Cardiac muscle cell (in vitro differentiated cells and primary cell): ENCODE measurements around the gene ARHGAP26. TPM values are rescaled to one million over a fixed set of nuclear protein-coding genes. Genes with fewer than 3 reads are reported as not detected.
A peak's percentile ranks its signal among the peaks of the same experiment; 100 is the strongest.

ENCODE experiments used
- DNase-seq, 2 donors: peaks; one replicate each; pipeline versions ENCODE4 v3.0.0 to v3.0.0-alpha.2; 2010 to 2017; ENCODE audit warnings: low read depth in 1 of 2, low spot score in 1 of 2
- H3K27ac ChIP-seq: fragments of 200-600 bp; sonication (generic); 2 replicates; pipeline ENCODE4 v1.5.1; 2016
- H3K27me3 ChIP-seq: fragments of 200-600 bp; sonication (generic); 2 replicates; pipeline ENCODE4 v1.6.0; 2016; ENCODE audit warnings: control low read depth
- H3K36me3 ChIP-seq: fragments of 200-600 bp; sonication (generic); 2 replicates; pipeline ENCODE4 v1.5.1; 2016; ENCODE audit warnings: control low read depth
- H3K4me1 ChIP-seq: fragments of 200-600 bp; sonication (generic); 2 replicates; pipeline ENCODE4 v1.8.1; 2017; ENCODE audit warnings: low read depth, mild to moderate bottlenecking, mixed run types
- H3K4me3 ChIP-seq: fragments of 200-600 bp; sonication (generic); 2 replicates; pipeline ENCODE4 v1.5.1; 2016; ENCODE audit warnings: mild to moderate bottlenecking
- H3K9me3 ChIP-seq: fragments of 200-600 bp; sonication (generic); 2 replicates; pipeline ENCODE4 v1.5.1; 2017; ENCODE audit warnings: low read depth, mild to moderate bottlenecking, control low read depth
- CTCF ChIP-seq: IDR thresholded peaks from 2 replicates; pipeline ENCODE4 v1.5.1; 2012; ENCODE audit warnings: low read depth, mild to moderate bottlenecking, low read length
- polyA plus RNA-seq: library from polyadenylated mRNA; unstranded; fragments of >200 nt; fragmentation: Nextera tagmentation; extraction: Ambion mirVana; gene quantifications from 2 replicates; pipeline ENCODE4 v1.2.1, GENCODE V29; 2016
- total RNA-seq: library from RNA; depleted of rRNA; stranded (reverse); fragments of >200 nt; gene quantifications from 2 replicates; pipeline ENCODE4 v1.2.3, GENCODE V29; 2016

ARHGAP26 gene
- total and polyA plus RNA-seq, 2 experiments from 2014 or later, result 12.7 to 16.2 TPM

DNA sequence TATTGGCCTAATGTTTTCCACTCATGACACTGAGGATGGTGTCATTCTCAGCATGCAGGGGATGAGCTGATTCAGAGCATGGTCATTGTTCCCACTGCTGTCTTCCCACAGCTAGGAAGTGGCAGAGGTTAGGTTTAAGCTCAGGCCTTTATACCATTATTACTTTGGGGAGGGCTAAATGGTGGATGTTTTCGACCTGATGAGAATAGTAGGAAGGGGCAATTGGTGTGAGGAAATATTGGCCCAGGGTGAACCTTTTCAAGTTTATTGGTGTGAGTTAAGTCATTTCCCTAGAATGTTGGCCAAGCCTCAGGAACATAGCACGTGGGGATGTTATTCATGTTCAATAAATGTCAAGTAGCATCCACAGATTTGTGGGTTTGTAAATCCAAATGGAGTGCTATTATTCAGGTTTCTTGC lies 59.6 kb downstream of the ARHGAP26 start:
- Histone ChIP-seq H3K4me1 (peaks cover 22% of the 10 kb centered on the region), H3K27me3 (no peaks in the 10 kb centered on the region), H3K27ac (no peak overlapping the region), H3K4me3 (no peak overlapping the region), H3K36me3 (no peaks in the 10 kb centered on the region), H3K9me3 (no peaks in the 10 kb centered on the region)
- peak in 1 of 2 donors; percentile 50 for DNase-seq
- TF ChIP-seq CTCF, result no peak

- Histone ChIP-seq H3K27me3 (no peaks in the 10 kb centered on the region), H3K9me3 (no peaks in the 10 kb centered on the region), H3K27ac (no peak overlapping the region), H3K4me3 (no peak overlapping the region), H3K36me3 (no peaks in the 10 kb centered on the region), H3K4me1 (peaks cover 16% of the 10 kb centered on the region)
- TF ChIP-seq CTCF, result no peak
- DNase-seq, result peak in 1 of 2 donors; percentile 46
Observed at GRCh38 chr5:142830241-142831008, 60.2 kb downstream of the ARHGAP26 start.

- no peaks in the 10 kb centered on the region for H3K9me3 ChIP-seq
- no peak for DNase-seq
Observed at GRCh38 chr5:142831009-142831383, 60.8 kb downstream of the ARHGAP26 start.

DNA sequence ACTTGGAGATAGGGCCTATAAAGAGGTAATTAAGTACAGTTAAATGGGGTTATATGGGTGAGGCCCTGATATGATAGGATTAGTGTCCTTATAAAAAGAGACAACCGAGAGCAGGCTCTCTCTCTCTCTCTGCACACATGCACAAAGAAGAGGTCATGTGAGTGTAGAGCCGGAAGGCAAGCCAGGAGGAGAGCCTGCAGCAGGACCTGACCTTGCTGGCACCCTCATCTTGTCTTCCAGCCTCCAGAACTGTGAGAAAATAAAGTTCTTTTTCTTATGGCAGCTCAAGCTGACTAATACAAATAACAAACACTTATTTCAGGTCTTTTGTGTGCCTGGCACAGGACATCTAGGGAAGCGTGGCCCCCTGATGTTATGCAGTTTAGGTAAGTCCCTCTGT lies 62.1 kb downstream of the ARHGAP26 start:
- no peak for TF ChIP-seq CTCF
- Histone ChIP-seq H3K4me3 (no peak overlapping the region), H3K4me1 (peaks cover 18% of the 10 kb centered on the region), H3K27me3 (no peaks in the 10 kb centered on the region), H3K27ac (no peak overlapping the region), H3K9me3 (no peaks in the 10 kb centered on the region), H3K36me3 (no peaks in the 10 kb centered on the region)
- no peak for DNase-seq

More at GRCh38 chr5:142831009-142831383, 60.8 kb downstream of the ARHGAP26 start:
- no peaks in the 10 kb centered on the region for H3K36me3 ChIP-seq
- no peak overlapping the region for H3K4me3 ChIP-seq
- no peak for TF ChIP-seq CTCF
- no peak overlapping the region for H3K27ac ChIP-seq
- H3K27me3 ChIP-seq, result no peaks in the 10 kb centered on the region
- H3K4me1 ChIP-seq, result peaks cover 14% of the 10 kb centered on the region

- no peak overlapping the region for H3K4me3 ChIP-seq
- no peak overlapping the region for H3K27ac ChIP-seq
- H3K36me3 ChIP-seq, result no peaks in the 10 kb centered on the region
- DNase-seq, result no peak
- no peak for TF ChIP-seq CTCF
- no peaks in the 10 kb centered on the region for H3K27me3 ChIP-seq
- H3K9me3 ChIP-seq, result no peaks in the 10 kb centered on the region
- peaks cover 14% of the 10 kb centered on the region for H3K4me1 ChIP-seq
Observed at GRCh38 chr5:142833517-142834449, 63.6 kb downstream of the ARHGAP26 start.
